IPS-18c (cell line): ENCODE data around the gene LYRM4.

Source experiments
- H3K4me3 ChIP-seq: 2 replicates; pipeline ENCODE4 v1.7.0; 2013; ENCODE audit warnings: low read depth, mild to moderate bottlenecking, low read length, moderate library complexity; ENCODE audit not compliant: insufficient read depth
- H3K9me3 ChIP-seq: one replicate; pipeline ENCODE4 v1.6.1; 2013; ENCODE audit warnings: mild to moderate bottlenecking, low read length, moderate library complexity; ENCODE audit not compliant: control insufficient read depth, insufficient read depth

LYRM4 gene

DNA sequence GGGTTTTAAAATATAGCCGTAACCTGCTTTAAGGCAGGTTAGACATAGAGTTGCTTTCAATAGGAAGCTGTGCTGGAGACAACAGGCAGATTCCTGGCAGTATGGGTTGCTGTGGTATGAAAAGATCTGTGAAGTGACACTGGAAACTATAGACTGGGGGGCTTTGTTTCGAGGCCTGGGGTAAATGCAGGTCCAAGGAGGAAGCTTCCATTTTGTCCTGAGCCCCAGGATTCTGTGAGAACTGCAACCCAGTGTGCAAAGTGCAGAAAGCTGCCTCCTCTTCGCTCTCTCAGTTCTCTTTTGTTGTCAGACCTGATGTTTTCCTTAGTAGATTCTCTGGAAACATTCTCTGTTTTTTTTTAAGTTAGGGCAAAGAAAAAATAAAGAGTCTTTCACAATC is 86.9 kb downstream of the LYRM4 start:
- H3K4me3 ChIP-seq: no peak overlapping the region
- no peaks in the 10 kb centered on the region for H3K9me3 ChIP-seq

- H3K9me3 ChIP-seq: no peaks in the 10 kb centered on the region
- H3K4me3 ChIP-seq: no peak overlapping the region
These were observed 87.8 kb downstream of the LYRM4 start for GRCh38 chr6:5172897-5173474.

- no peaks in the 10 kb centered on the region for H3K9me3 ChIP-seq
- H3K4me3 ChIP-seq: no peak overlapping the region
These were observed 88.6 kb downstream of the LYRM4 start for GRCh38 chr6:5172041-5172653.

- H3K4me3 ChIP-seq: no peak overlapping the region
- H3K9me3 ChIP-seq: no peaks in the 10 kb centered on the region
These were observed 93.2 kb downstream of the LYRM4 start for GRCh38 chr6:5167501-5167900.

DNA sequence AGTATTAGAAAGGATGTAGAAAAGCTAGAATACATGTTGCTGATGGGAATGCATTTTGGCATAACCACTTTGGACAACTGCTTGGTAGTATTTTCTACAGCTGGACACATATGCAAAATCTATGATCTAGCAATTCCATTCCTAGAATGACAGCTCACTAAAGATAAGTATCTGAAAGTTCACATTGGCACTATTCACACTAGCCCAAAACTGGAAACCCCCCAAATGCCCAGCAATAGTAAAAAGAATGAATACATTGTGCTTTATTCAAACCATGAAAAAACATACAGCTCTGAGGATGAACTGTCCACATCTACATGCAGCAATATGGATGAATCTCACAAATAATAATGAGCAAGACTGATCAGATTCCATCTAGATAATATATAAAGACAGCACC is 96.7 kb downstream of the LYRM4 start:
- Histone ChIP-seq H3K9me3 (no peaks in the 10 kb centered on the region), H3K4me3 (no peak overlapping the region)

DNA sequence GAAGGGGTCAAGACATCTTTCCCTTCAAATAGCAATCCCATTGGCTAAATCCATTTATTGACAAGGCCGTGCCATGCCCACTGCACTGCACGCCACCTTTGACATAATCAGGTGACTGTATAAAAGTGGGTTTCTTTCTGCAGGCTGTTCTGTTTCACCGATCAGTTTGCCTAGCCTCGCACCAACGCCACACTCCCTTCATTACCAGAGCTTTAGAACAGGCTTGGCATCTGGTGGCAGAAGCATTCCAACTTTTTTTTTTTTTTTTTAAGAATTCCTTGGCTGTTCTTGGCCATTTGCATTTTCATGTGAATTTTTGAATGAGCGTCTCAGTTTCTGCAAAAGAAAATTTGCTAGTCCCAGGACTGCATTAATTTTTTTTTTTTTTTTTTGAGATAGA is 97.5 kb downstream of the LYRM4 start:
- Histone ChIP-seq H3K9me3 (no peaks in the 10 kb centered on the region), H3K4me3 (no peak overlapping the region)

- Histone ChIP-seq H3K4me3 (no peak overlapping the region), H3K9me3 (no peaks in the 10 kb centered on the region)
These were observed 98.4 kb downstream of the LYRM4 start for GRCh38 chr6:5162355-5162754.

- Histone ChIP-seq H3K4me3 (no peak overlapping the region), H3K9me3 (no peaks in the 10 kb centered on the region)
These were observed 100.5 kb downstream of the LYRM4 start for GRCh38 chr6:5160206-5160605.

DNA sequence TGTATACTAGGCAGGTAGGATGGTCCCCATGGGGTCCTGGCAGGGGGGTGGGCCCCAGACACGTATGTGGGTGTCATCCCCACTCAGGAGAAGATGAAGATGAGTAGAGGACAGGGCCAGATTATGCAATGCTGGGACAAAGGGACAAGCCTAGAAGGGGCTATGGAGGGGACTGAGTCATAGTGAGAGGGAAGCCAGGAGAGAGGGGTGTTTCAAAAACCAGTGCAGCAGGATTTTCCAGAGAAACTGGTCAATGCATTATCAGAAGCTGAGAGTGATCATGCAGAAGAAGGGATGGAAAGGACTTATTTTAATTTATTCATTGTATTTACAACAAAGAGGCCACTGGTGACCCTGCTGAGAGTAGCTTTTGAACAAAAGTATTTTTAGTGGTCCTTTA is 101.6 kb downstream of the LYRM4 start:
- Histone ChIP-seq H3K9me3 (no peaks in the 10 kb centered on the region), H3K4me3 (no peak overlapping the region)

- H3K4me3 ChIP-seq: no peak overlapping the region
- no peaks in the 10 kb centered on the region for H3K9me3 ChIP-seq
These were observed 102.6 kb downstream of the LYRM4 start for GRCh38 chr6:5158180-5158579.

GRCh38 chr6:5157621-5158138 is 103.1 kb downstream of the LYRM4 start:
- Histone ChIP-seq H3K4me3 (no peak overlapping the region), H3K9me3 (no peaks in the 10 kb centered on the region)

DNA sequence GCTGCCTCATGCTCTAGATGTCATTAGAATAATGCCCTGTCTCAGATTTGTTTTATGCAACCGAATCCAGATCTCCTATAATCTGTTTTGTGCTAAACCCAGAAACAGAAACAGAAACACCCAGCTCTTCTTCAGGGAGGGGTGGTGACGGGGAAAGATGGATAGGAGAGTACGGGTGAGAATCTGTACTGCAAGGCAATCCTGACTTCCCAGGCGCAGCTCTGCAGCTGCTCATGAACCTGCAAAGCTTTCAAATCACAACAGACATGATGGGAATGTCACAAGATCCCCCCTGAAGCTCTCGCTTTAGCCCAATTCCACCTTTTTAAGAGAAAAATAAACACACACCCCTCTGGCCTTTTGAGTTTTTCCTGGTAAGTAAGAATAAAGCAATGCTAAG is 104.1 kb downstream of the LYRM4 start:
- no peaks in the 10 kb centered on the region for H3K9me3 ChIP-seq
- no peak overlapping the region for H3K4me3 ChIP-seq

DNA sequence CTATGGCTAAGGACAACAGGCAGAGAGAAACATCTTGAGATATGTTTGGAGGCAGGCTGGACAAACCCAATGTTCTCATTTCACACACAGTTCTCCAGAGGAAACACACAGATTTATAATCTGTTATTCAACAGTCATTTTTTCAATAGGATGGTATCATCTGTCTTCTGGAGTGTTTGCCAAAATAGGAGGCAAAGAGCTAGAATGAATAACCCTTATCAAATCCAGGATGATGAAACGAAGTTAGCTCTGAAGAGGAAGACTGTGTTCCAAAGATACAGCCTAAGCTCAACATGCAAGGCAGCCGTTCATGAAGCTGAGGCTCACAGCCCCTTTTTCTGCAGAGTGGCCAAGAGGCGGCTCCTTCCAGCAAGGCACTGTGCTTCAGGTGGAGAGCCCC is 104.8 kb downstream of the LYRM4 start:
- no peaks in the 10 kb centered on the region for H3K9me3 ChIP-seq
- no peak overlapping the region for H3K4me3 ChIP-seq

GRCh38 chr6:5153186-5153585 is 107.6 kb downstream of the LYRM4 start:
- H3K9me3 ChIP-seq: no peaks in the 10 kb centered on the region
- no peak overlapping the region for H3K4me3 ChIP-seq

GRCh38 chr6:5152460-5152859 is 108.3 kb downstream of the LYRM4 start:
- no peaks in the 10 kb centered on the region for H3K9me3 ChIP-seq
- no peak overlapping the region for H3K4me3 ChIP-seq

GRCh38 chr6:5151955-5152401 is 108.8 kb downstream of the LYRM4 start:
- no peak overlapping the region for H3K4me3 ChIP-seq
- no peaks in the 10 kb centered on the region for H3K9me3 ChIP-seq

- Histone ChIP-seq H3K9me3 (no peaks in the 10 kb centered on the region), H3K4me3 (no peak overlapping the region)
These were observed 109.3 kb downstream of the LYRM4 start for GRCh38 chr6:5151360-5151954.

DNA sequence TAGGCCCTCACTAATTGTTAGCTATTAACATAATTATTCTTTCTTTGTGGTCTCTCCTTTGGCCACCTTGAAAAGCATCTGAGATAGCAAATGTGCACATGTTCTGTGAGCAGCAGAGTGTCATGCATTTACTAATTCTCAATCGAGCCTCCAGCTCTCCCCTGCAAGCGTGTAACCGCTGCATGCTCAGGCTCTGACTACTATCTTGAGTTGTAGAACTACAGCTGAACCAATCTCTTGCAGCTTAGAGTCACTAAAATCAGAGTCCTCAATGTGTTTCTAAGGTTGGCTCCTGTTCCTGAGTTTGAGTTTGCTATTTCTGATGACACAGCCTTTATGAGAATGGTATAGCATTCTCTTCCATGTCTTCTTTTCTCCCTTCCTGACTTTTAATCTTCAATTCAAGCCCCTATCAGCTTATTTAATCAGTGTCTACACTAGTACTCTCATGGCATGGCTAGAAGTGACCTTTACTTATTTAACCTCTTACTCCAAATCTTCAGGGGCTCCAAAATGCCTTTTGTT is 110.1 kb downstream of the LYRM4 start:
- no peak overlapping the region for H3K4me3 ChIP-seq

More for the DNA sequence above, 110.1 kb downstream of the LYRM4 start:
- H3K9me3 ChIP-seq: no peaks in the 10 kb centered on the region
